Measurements from ENCODE around the gene LUZP4.
"Not testable (repeated sequence)": the region's sequence is repeated elsewhere in the genome, so short reads cannot be mapped to it uniquely, and the experiment has no call there.

The LUZP4 gene
- long read RNA-seq, donor 1, result 0 reads
- long read RNA-seq, donor 2, result 0 reads
- long read RNA-seq, donor 3, result 0 reads
- long read RNA-seq, donor 4, result 0 reads
- long read RNA-seq, donor 5, result 0 reads
- long read RNA-seq, donor 6, result 0 reads
- long read RNA-seq, donor 7, result 0 reads
- long read RNA-seq, donor 8, result 0 reads

- no peak for DNase-seq
Measured at GRCh38 chrX:115289465-115289864, at the start of gene LUZP4. TSS of gene LUZP4 (plus strand) at chrX:115289715. CDS start at chrX:115289760, 45 bp downstream.

GRCh38 chrX:115251458-115252233 is 37.9 kb upstream of the LUZP4 start:
- no peak for DNase-seq

GRCh38 chrX:115255003-115255402 is 34.5 kb upstream of the LUZP4 start:
- no peak for DNase-seq

GRCh38 chrX:115257711-115258110 is 31.8 kb upstream of the LUZP4 start:
- DNase-seq, result no peak

- no peak for DNase-seq
Measured at GRCh38 chrX:115259238-115259875, 30.2 kb upstream of the LUZP4 start.

- no peak for DNase-seq
Measured at GRCh38 chrX:115260330-115260729, 29.2 kb upstream of the LUZP4 start.

- no peak for DNase-seq
Measured at GRCh38 chrX:115261148-115261547, 28.4 kb upstream of the LUZP4 start.

- no peak for DNase-seq
Measured at GRCh38 chrX:115264009-115264408, 25.5 kb upstream of the LUZP4 start.

GRCh38 chrX:115266300-115266699 is 23.2 kb upstream of the LUZP4 start:
- no peak for DNase-seq

- DNase-seq, result no peak
Measured at GRCh38 chrX:115268421-115268820, 21.1 kb upstream of the LUZP4 start.

- no peak for DNase-seq
Measured at GRCh38 chrX:115269051-115269683, 20.3 kb upstream of the LUZP4 start.

GRCh38 chrX:115284877-115285276 is 4.6 kb upstream of the LUZP4 start:
- no peak for DNase-seq

- no peak for DNase-seq
Measured at GRCh38 chrX:115297189-115297588, 7.7 kb downstream of the LUZP4 start.

GRCh38 chrX:115311139-115311538 is 21.6 kb downstream of the LUZP4 start:
- no peak for DNase-seq

- DNase-seq, result peak; percentile 19
Measured at GRCh38 chrX:115311601-115312001, 22.1 kb downstream of the LUZP4 start.

GRCh38 chrX:115318139-115318538 is 28.6 kb downstream of the LUZP4 start:
- no peak for DNase-seq

GRCh38 chrX:115322375-115322774 is 32.9 kb downstream of the LUZP4 start:
- DNase-seq, result no peak

GRCh38 chrX:115324194-115324593 is 34.7 kb downstream of the LUZP4 start:
- DNase-seq, result no peak

- DNase-seq, result not testable (repeated sequence)
Measured at GRCh38 chrX:115329282-115329681, 39.8 kb downstream of the LUZP4 start.

- DNase-seq, result peak; percentile 38
Measured at GRCh38 chrX:115330498-115331168, 41.1 kb downstream of the LUZP4 start.

- DNase-seq, result no peak
Measured at GRCh38 chrX:115332832-115333231, 43.3 kb downstream of the LUZP4 start.

- no peak for DNase-seq
Measured at GRCh38 chrX:115333446-115333845, 43.9 kb downstream of the LUZP4 start.

Measured in right kidney (tissue), 9 donors.